ENCODE measurements around the gene CETN2. TPM values are rescaled to one million over a fixed set of nuclear protein-coding genes. Genes with fewer than 3 reads are reported as not detected.

Gene CETN2
- total RNA-seq, 2 donors from 2014 or later: 44.1 to 54.3 TPM

- Mint-ChIP-seq H3K27me3 (ENCODE audit: insufficient read depth) (peaks cover 25% of the 10 kb centered on the region), H3K9me3 (peaks cover 75% of the 10 kb centered on the region), H3K36me3 (ENCODE audit: low read depth) (no peaks in the 10 kb centered on the region), H3K4me3 (no peak overlapping the region), H3K4me1 (peaks cover 8% of the 10 kb centered on the region), H3K27ac (no peak overlapping the region)
- DNase-seq: peak; percentile 13
- Histone ChIP-seq H3K27ac (ENCODE audit: low read depth, low read length) (no peak overlapping the region), H3K9me3 (ENCODE audit: control insufficient read depth, low read length) (peaks cover 10% of the 10 kb centered on the region), H3K9ac (ENCODE audit: extremely low read depth, low read length, poor library complexity, severe bottlenecking) (no peak overlapping the region), H3K4me3 (ENCODE audit: low read length) (no peak overlapping the region), H3K4me1 (ENCODE audit: control insufficient read depth, insufficient read depth, low read length) (no peaks in the 10 kb centered on the region), H3K27me3 (ENCODE audit: control insufficient read depth, insufficient read depth, low read length, poor library complexity, severe bottlenecking) (peaks cover 23% of the 10 kb centered on the region), H3K36me3 (ENCODE audit: control insufficient read depth, insufficient read depth, low read length) (no peaks in the 10 kb centered on the region)
- TF ChIP-seq, protein P1, sequence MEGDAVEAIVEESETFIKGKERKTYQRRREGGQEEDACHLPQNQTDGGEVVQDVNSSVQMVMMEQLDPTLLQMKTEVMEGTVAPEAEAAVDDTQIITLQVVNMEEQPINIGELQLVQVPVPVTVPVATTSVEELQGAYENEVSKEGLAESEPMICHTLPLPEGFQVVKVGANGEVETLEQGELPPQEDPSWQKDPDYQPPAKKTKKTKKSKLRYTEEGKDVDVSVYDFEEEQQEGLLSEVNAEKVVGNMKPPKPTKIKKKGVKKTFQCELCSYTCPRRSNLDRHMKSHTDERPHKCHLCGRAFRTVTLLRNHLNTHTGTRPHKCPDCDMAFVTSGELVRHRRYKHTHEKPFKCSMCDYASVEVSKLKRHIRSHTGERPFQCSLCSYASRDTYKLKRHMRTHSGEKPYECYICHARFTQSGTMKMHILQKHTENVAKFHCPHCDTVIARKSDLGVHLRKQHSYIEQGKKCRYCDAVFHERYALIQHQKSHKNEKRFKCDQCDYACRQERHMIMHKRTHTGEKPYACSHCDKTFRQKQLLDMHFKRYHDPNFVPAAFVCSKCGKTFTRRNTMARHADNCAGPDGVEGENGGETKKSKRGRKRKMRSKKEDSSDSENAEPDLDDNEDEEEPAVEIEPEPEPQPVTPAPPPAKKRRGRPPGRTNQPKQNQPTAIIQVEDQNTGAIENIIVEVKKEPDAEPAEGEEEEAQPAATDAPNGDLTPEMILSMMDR (conservative IDR thresholded peaks at IDR 0.05): no peak
- 91 to 100% methylated on average over 1 to 10 of the region's 10 CpGs for WGBS, 2 experiments (ENCODE audit: insufficient coverage in 1 of 2, insufficient read length in 1 of 2)
Observed at GRCh38 chrX:152876931-152877840, 46.6 kb upstream of the CETN2 start.

DNA sequence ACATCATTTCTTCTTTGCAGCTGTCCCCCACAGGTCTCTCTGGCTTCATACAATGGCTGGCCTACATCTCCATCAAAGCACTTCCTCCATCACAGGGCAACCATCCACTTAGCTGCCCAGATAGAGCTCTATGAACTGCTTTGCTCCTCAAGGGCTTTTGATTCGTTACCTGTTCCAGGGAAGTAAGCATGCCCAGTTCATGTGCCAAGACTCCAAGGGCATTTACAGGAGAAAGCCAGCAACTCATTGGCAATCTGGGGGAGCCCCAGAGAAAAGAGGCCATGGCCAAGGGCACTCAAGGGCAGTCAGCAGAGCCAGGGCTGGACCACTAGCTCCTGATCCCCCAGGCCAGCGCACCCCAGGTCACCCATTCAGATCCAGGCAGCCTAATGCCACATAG is 42.8 kb upstream of the CETN2 start:
- no peak for DNase-seq
- Histone ChIP-seq H3K9ac (ENCODE audit: extremely low read depth, low read length, poor library complexity, severe bottlenecking) (no peak overlapping the region), H3K4me1 (ENCODE audit: control insufficient read depth, insufficient read depth, low read length) (no peaks in the 10 kb centered on the region), H3K27ac (ENCODE audit: low read depth, low read length) (no peak overlapping the region), H3K4me3 (ENCODE audit: low read length) (no peak overlapping the region), H3K9me3 (ENCODE audit: control insufficient read depth, low read length) (peaks cover 10% of the 10 kb centered on the region), H3K36me3 (ENCODE audit: control insufficient read depth, insufficient read depth, low read length) (peaks cover 11% of the 10 kb centered on the region), H3K27me3 (ENCODE audit: control insufficient read depth, insufficient read depth, low read length, poor library complexity, severe bottlenecking) (peaks cover 8% of the 10 kb centered on the region)
- TF ChIP-seq, protein P1 (conservative IDR thresholded peaks at IDR 0.05): no peak
- H3K27me3 Mint-ChIP-seq (ENCODE audit: insufficient read depth): peaks cover 13% of the 10 kb centered on the region
- H3K36me3 Mint-ChIP-seq (ENCODE audit: low read depth): peaks cover 30% of the 10 kb centered on the region
- H3K4me1 Mint-ChIP-seq: no peaks in the 10 kb centered on the region
- H3K9me3 Mint-ChIP-seq: peaks cover 81% of the 10 kb centered on the region
- H3K4me3 Mint-ChIP-seq: no peak overlapping the region
- H3K27ac Mint-ChIP-seq: no peak overlapping the region
- 83 to 94% methylated on average over 1 to 2 of the region's 2 CpGs for WGBS, 2 experiments (ENCODE audit: insufficient coverage in 1 of 2, insufficient read length in 1 of 2)

- no peak for DNase-seq
- Histone ChIP-seq H3K4me1 (ENCODE audit: control insufficient read depth, insufficient read depth, low read length) (no peaks in the 10 kb centered on the region), H3K27me3 (ENCODE audit: control insufficient read depth, insufficient read depth, low read length, poor library complexity, severe bottlenecking) (peaks cover under 1% of the 10 kb centered on the region), H3K9me3 (ENCODE audit: control insufficient read depth, low read length) (peaks cover 10% of the 10 kb centered on the region), H3K27ac (ENCODE audit: low read depth, low read length) (no peak overlapping the region), H3K36me3 (ENCODE audit: control insufficient read depth, insufficient read depth, low read length) (peaks cover 11% of the 10 kb centered on the region), H3K9ac (ENCODE audit: extremely low read depth, low read length, poor library complexity, severe bottlenecking) (no peak overlapping the region), H3K4me3 (ENCODE audit: low read length) (no peak overlapping the region)
- WGBS, 2 experiments (ENCODE audit: insufficient coverage in 1 of 2, insufficient read length in 1 of 2): 100% methylated on average over 1 of the region's 2 CpGs; no CpG with 5 or more reads in 1 of the 2 experiments
- H3K9me3 Mint-ChIP-seq: peaks cover 73% of the 10 kb centered on the region
- TF ChIP-seq, protein P1 (conservative IDR thresholded peaks at IDR 0.05): no peak
- H3K4me1 Mint-ChIP-seq: no peaks in the 10 kb centered on the region
- H3K4me3 Mint-ChIP-seq: no peak overlapping the region
- peaks cover 8% of the 10 kb centered on the region for H3K27me3 Mint-ChIP-seq (ENCODE audit: insufficient read depth)
- peaks cover 30% of the 10 kb centered on the region for H3K36me3 Mint-ChIP-seq (ENCODE audit: low read depth)
- H3K27ac Mint-ChIP-seq: no peak overlapping the region
Observed at GRCh38 chrX:152872522-152872921, 42.0 kb upstream of the CETN2 start.
